Measurements from ENCODE around the gene FBXO17.

- no peak for TF ChIP-seq CTCF (IDR thresholded peaks at IDR 0.05)
- TF ChIP-seq POLR2A (IDR thresholded peaks at IDR 0.05), result no peak
- TF ChIP-seq EP300 (IDR thresholded peaks at IDR 0.05), result no peak
Observed at GRCh38 chr19:38915329-38916321, 59.9 kb downstream of the FBXO17 start.
